GM21367 (cell line): ENCODE measurements around the gene ANKRD27.
"Not testable (repeated sequence)": the region's sequence is repeated elsewhere in the genome, so short reads cannot be mapped to it uniquely, and the experiment has no call there.

Source experiments
- ATAC-seq: cut with Tn5 transposase; IDR thresholded peaks from one replicate; pipeline ENCODE4 v1.9.1; 2021; ENCODE audit not compliant: unreplicated experiment

ANKRD27 gene

GRCh38 chr19:32606289-32606688 is 68.7 kb downstream of the ANKRD27 start:
- no peak for ATAC-seq

DNA sequence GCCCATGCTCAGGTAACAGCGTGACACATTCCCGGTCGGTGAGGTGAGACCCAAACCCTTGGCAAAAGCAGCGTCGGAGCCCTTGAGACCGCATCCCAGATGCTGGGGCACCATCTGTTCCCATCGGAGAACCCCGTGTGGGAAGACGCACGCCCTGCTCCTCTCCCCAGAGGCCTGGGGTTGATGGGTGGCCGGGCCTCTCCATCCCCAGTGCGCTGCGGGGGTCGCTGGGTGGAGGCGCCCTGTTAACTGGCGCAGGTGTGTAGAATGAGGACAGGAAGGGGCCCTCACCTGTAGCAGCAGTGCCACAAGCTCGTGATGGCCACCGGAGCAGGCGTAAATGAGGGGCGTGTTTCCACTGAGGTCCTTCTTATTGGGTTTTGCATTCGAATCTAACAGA is 69.4 kb downstream of the ANKRD27 start:
- no peak for ATAC-seq

DNA sequence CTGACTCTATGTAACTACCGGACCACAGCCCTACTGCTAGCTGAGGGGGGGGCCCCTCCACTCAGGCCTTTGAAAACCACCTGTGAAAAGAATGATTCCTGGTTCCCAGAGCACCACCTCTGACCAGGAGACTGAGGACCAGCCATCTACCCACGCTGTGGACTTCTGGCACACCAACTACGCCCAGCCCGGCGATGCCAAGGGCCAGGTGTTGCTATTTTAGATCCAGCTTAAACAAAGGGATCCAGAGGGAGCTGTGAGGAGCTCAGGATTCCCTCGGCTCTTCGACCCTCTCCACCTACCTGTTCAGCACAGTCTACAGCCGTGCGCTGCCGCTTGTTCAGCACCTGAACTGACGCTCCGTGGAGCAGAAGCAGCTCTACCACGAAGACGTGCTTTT is 71.0 kb downstream of the ANKRD27 start:
- ATAC-seq = no peak

GRCh38 chr19:32599736-32600157 is 75.2 kb downstream of the ANKRD27 start:
- ATAC-seq = no peak

DNA sequence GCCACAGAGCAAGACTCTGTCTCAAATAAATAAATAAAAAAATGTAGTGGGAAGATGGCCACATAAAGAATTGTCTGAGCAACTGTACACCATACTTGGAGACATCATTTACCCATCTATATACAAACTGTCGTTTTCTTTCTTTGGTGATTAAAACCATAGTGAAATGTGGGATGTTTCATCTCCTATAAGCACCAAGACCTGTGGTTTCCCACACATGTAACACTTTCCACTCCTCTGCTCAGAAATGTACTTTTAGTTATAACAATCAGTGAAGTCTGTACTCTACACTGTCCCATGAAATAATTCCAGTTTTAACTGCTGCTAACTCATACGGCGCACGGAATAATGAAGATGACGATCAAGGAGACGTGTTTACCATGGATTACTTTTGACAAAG is 75.7 kb downstream of the ANKRD27 start:
- no peak for ATAC-seq

DNA sequence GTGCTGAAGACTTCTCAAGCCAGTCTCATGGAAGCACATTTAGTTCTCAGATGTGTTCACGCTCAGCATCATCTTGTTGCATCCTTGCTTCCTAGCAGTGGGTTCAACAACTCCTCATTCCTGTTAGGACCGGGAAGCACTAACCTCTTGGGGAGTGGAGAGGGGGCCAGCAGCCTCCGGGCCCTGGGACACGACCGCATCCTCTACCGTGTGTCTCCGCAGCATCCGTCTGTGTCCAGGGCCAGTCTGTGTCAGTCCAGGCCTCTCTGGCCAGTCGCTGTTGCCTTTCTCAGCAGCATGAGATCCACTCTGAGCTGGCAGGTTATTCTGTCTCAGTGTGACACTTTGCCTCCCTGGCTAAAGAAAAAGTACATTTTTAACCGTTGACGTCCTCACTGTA is 77.0 kb downstream of the ANKRD27 start:
- no peak for ATAC-seq

- ATAC-seq = no peak
Measured at GRCh38 chr19:32595491-32595890, 79.5 kb downstream of the ANKRD27 start.

- ATAC-seq = no peak
Measured at GRCh38 chr19:32594021-32594420, 81.0 kb downstream of the ANKRD27 start.

GRCh38 chr19:32587747-32588504 is 87.1 kb downstream of the ANKRD27 start:
- not testable (repeated sequence) for ATAC-seq

DNA sequence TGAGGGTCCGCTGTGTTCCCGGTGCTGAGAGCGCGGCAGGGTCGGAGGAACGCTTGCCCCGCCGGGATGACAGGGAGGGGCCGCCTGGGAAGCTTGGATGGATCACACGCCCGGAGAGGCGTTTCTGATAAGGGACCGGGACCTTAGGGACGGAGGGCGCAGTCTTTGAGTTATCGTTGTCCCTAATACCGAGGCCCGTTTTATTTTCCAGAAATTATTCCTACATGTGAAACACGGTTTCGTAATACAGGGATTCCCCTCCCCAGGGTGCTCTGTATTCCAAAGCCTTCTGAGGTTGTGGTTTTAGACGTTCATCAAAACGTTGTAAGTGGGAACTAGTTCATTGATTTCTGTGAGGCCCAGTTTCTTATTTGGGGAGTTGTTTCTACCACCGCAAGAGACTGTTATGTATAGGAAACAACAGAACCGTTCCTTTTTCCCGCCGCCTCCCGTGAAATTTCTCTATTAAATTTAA is 93.2 kb downstream of the ANKRD27 start:
- no peak for ATAC-seq

GRCh38 chr19:32580901-32581704 is 93.9 kb downstream of the ANKRD27 start, which contains the start of gene PDCD5:
PDCD5 (plus strand) TSS chr19:32581190; CDS start chr19:32581262, 72 bp downstream.
- peak; percentile 90 for ATAC-seq

DNA sequence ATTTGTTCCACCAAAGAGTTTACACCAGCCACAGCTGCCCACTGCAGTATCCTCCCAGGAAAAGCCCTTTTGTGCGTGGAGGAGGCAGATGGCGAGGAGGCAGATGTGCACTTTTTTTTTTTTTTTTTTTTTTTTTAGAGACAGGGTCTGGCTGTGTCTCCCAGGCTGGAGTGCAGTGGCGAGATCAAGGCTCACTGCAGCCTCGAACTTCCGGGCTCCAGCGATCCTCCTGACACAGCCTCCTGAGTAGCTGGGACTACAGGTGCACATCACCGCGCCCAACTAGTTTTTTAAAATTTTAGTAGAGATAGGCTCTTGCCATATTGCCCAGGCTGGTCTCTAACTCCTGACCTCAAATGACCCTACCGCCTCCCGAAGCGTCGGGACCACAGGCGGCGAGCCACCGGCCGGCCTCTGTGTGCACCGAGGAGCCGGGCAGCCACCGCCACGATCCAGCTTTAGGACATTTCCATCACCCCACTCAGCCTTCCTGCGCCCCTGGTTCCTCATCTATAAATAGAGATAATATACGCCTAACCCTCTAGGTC is 94.6 kb downstream of the ANKRD27 start:
- ATAC-seq = peak; percentile 17

DNA sequence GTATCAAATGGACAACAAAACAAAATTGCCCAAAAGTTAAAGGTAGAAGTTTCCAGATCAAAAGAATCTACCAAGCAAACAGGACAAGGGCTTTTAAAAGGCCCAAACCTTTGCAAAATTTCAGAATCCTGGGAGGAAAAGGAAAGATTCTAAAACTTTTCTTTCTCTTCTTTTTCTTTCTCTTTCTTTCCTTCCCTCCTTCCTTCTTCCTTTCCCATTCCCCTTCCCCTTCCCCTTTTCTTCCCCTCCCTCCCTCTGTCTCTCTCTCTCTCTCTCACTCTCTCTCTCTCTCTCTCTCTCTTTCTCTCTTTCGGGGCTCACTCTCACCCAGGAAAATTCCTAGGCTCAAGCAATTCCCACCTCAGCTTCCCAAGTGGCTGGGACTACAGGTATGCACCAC is 98.2 kb downstream of the ANKRD27 start:
- ATAC-seq = no peak

DNA sequence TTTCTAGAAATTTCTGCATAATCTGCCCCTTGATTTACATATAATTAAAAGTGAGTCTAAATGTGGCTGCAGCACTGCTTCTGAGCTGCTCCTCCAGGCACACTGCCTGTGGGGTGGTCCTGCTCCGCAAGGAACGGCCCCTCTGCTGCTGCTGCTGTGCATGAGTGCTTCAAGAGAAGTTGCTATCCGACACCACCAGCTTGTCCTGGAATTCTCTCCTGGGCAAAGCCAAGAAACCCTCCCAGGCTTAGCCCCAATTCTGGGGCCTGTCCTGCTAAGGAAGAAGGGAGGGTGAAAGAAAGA is 101.5 kb downstream of the ANKRD27 start:
- ATAC-seq = no peak

DNA sequence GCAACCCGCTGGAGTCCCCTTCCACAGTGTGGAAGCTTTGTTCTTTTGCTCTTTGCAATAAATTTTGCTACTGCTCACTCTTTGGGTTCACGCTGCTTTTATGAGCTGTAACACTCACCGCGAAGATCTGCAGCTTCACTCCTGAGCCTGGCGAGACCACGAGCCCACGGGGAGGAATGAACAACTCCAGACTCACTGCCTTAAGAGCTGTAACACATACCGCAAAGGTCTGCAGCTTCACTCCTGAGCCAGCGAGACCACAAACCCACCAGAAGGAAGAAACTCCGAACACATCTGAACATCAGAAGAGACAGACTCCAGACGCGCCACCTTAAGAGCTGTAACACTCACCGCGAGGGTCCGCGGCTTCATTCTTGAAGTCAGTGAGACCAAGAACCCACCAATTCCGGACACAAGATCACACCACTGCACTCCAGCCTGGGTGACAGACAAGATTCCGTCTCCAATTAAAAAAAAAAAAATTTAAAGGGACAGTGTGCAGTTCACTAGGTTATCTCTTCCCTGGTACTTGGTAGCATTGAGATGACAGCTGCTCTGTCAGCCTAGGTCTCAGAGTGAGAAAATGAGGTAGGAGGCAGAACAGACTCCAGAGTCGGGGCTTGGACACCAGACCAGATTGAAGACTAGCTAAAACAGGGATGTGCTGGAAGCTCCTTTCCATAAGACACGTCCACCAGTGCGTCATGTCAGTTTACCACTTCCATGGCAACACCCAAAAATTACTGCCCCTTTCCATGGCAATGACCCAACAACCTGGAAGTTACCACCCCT is 102.1 kb downstream of the ANKRD27 start:
- ATAC-seq = not testable (repeated sequence)

DNA sequence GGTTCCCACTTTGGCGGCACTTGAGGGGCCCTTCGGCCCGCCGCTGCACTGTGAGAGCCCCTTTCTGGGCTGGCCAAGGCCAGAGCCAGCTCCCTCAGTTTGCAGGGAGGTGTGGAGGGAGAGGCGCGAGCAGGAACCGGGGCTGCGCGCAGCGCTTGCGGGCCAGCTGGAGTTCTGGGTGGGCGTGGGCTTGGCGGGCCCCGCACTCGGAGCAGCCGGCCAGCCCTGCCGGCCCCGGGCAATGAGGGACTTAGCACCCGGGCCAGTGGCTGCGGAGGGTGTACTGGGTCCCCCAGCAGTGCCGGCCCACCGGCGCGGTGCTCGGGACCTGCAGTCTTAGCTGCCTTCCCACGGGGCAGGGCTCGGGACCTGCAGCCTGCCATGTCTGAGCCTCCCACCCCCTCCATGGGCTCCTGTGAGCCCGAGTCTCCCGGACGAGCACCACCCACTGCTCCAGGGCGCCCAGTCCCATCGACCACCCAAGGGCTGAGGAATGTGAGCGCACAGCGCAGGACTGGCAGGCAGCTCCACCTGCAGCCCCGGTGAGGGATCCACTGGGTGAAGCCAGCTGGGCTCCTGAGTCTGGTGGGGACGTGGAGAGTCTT is 103.4 kb downstream of the ANKRD27 start:
- ATAC-seq = not testable (repeated sequence)

GRCh38 chr19:32570081-32570785 is 104.7 kb downstream of the ANKRD27 start:
- no peak for ATAC-seq

DNA sequence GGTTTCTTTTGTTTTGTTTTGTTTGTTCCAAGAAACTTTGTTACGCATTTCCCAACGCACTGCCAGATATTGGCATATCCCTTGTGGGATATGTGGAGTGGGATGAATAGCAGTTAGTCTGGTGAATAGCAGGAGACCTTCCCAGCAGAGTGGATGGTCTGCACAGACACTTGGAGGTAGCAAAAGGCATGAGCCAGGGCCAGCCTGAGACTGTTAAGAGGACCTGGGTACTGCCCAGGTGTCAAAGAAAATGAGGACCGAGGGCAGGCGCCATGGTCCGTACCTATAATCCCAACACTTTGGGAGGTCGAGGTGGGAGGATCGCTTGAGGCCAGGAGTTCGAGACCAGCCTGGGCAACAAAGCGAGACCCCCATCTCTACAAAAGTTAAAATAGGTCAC is 107.5 kb downstream of the ANKRD27 start:
- ATAC-seq = no peak

DNA sequence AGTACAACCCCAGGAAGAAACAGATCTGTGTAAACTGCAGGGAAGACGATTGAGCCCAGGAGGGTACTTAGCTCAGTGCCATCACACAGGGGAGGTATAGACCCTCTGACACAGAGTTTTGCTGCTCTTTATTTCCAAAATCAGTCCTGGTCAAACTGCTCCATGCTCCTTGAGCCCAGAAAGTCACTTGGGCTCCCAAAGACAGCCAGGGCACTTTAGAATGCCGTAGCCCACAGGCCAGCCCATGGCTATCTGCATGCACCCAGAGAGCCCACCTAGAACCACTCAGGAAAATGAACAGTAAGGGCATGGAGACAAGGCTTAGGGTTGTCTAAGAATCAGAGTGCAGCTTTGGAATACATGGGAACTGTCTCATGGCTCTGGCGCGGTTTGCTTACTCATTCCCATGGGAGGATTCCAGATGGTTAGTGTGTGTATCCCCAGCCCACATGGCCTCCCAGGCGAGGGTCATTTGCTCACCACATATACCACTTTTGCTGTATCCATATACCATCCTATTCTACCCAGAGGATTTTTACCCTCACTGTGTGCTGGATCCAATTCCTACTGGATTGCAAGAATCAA is 108.6 kb downstream of the ANKRD27 start:
- ATAC-seq = no peak

DNA sequence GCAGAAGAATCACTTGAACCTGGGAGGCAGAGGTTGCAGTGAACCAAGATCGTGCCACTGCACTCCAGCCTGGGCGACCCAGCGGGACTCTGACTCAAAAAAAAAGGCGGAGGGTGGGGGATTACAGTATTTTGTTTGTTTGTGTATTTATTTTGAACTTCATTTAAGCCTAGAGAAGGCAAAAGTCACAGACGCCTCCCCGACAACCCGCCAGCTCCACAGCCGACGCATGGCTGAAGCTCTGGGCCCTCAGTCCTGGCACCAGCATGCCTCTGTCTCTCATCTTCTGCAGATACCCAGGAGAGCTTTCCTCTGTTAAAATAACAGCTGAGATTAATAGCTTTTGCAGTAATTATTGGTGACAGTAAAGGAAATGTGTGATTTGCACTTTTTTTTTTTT is 111.2 kb downstream of the ANKRD27 start:
- no peak for ATAC-seq
